CD8-positive, alpha-beta memory T cell (primary cell): ENCODE measurements around the gene RASGRP2. TPM values are rescaled to one million over a fixed set of nuclear protein-coding genes. Genes with fewer than 3 reads are reported as not detected.

Experiments
- CTCF ChIA-PET: fragments of 350-600 bp; sonication (Branson Sonifier 250); formaldehyde crosslinking; loops from one replicate; lab custom pipeline; 2021; ENCODE audit warnings: antibody characterized with exemption; lab: Charles Lee
- POLR2A ChIA-PET: fragments of 350-600 bp; sonication (Branson Sonifier 250); formaldehyde crosslinking; loops from one replicate; lab custom pipeline; 2021; ENCODE audit warnings: antibody characterized with exemption; lab: Charles Lee
- DNase-seq, 5 donors: peaks; one replicate each; pipeline versions ENCODE4 v3.0.0 to v3.0.0-alpha.2; 2020 to 2022; ENCODE audit warnings: mixed read lengths in 1 of 5
- H3K27ac ChIP-seq: one replicate; pipeline ENCODE4 v1.7.0; 2013; ENCODE audit warnings: low read depth, mild to moderate bottlenecking, low read length, moderate library complexity
- H3K27me3 ChIP-seq: 2 replicates; pipeline ENCODE4 v1.7.0; 2013; ENCODE audit warnings: low read length, mild to moderate bottlenecking; ENCODE audit not compliant: insufficient read depth, poor library complexity, severe bottlenecking
- H3K36me3 ChIP-seq: 2 replicates; pipeline ENCODE4 v1.7.0; 2013; ENCODE audit warnings: mild to moderate bottlenecking, low read length, moderate library complexity; ENCODE audit not compliant: insufficient read depth
- H3K4me1 ChIP-seq: 2 replicates; pipeline ENCODE4 v1.7.0; 2013; ENCODE audit warnings: mild to moderate bottlenecking, low read length, moderate library complexity; ENCODE audit not compliant: insufficient read depth
- H3K4me3 ChIP-seq: 2 replicates; pipeline ENCODE4 v1.7.0; 2013; ENCODE audit warnings: mild to moderate bottlenecking, low read length
- H3K9me3 ChIP-seq: 2 replicates; pipeline ENCODE4 v1.7.0; 2013; ENCODE audit warnings: mild to moderate bottlenecking, low read length
- H3K27ac Mint-ChIP-seq, 8 donors: one replicate each; pipeline ENCODE4 v1.8.0; 2020 to 2021; ENCODE audit warnings: mixed read lengths in 8 of 8, mild to moderate bottlenecking in 6 of 8, inconsistent platforms in 3 of 8, moderate library complexity in 3 of 8
- H3K27me3 Mint-ChIP-seq, 2 donors: one replicate each; pipeline ENCODE4 v1.8.0; 2020 to 2021; ENCODE audit warnings: mixed read lengths in 2 of 2, mild to moderate bottlenecking in 1 of 2, moderate library complexity in 1 of 2
- H3K36me3 Mint-ChIP-seq, 3 donors: one replicate each; pipeline ENCODE4 v1.8.0; 2020 to 2021; ENCODE audit warnings: mixed read lengths in 3 of 3, inconsistent platforms in 1 of 3, mild to moderate bottlenecking in 1 of 3
- H3K4me1 Mint-ChIP-seq, 3 donors: one replicate each; pipeline ENCODE4 v1.8.0; 2020 to 2021; ENCODE audit warnings: mixed read lengths in 3 of 3, inconsistent platforms in 1 of 3, mild to moderate bottlenecking in 1 of 3
- H3K4me3 Mint-ChIP-seq, 7 donors: one replicate each; pipeline ENCODE4 v1.8.0; 2020 to 2021; ENCODE audit warnings: mixed read lengths in 7 of 7, mild to moderate bottlenecking in 6 of 7, moderate library complexity in 4 of 7, inconsistent platforms in 2 of 7
- H3K9me3 Mint-ChIP-seq, 5 donors: one replicate each; pipeline ENCODE4 v1.8.0; 2020 to 2022; ENCODE audit warnings: mixed read lengths in 5 of 5, mild to moderate bottlenecking in 3 of 5, moderate library complexity in 2 of 5, inconsistent platforms in 1 of 5
- polyA plus RNA-seq: library from polyadenylated mRNA; unstranded; fragments of 300-500 nt; fragmentation: Illumina TruSeq; gene quantifications from one replicate; pipeline ENCODE4 v1.2.3, GENCODE V29; 2021
- total RNA-seq, 2 experiments: library from RNA; stranded (reverse); gene quantifications; one replicate each; pipeline ENCODE4 v1.2.3, GENCODE V29; 2021

The RASGRP2 gene
- total and polyA plus RNA-seq, 3 experiments from 2014 or later: 30.2 to 145 (median 33.5) TPM

GRCh38 chr11:64768300-64768694, 24.4 kb upstream of the RASGRP2 start:
- H3K4me1 ChIP-seq: peaks cover 91% of the 10 kb centered on the region
- H3K9me3 Mint-ChIP-seq: no peaks in the 10 kb centered on the region
- POLR2A ChIA-PET: interaction anchor here (3.4 to 15.8 kb wide), 2 partner anchors 9 to 24 kb away, joined by 37 to 220 read pairs; partner anchors contain the start of genes RASGRP2 and SF1
- H3K9me3 ChIP-seq: no peaks in the 10 kb centered on the region
- DNase-seq: no peak
- H3K27ac Mint-ChIP-seq: peak overlapping the region; percentile 24 to 95 (median 84)
- peaks cover 78% of the 10 kb centered on the region for H3K36me3 ChIP-seq
- peaks cover 80 to 94% (median 89%) of the 10 kb centered on the region in 3 donors for H3K4me1 Mint-ChIP-seq
- no peak overlapping the region for H3K27ac ChIP-seq
- H3K4me3 Mint-ChIP-seq: peak overlapping the region in 4 of 7 donors; percentile 10 to 77 (median 42)
- H3K27me3 ChIP-seq: no peaks in the 10 kb centered on the region
- H3K36me3 Mint-ChIP-seq: peaks cover 32 to 92% (median 51%) of the 10 kb centered on the region in 3 donors
- no peak overlapping the region for H3K4me3 ChIP-seq
- CTCF ChIA-PET: interaction anchor here (0.7 to 26.7 kb wide), 9 partner anchors 8 to 96 kb away, joined by 3 to 441 read pairs (median 4); partner anchors contain the start of genes MAP4K2, RASGRP2 and SF1
- peaks cover 0 to 6% of the 10 kb centered on the region in 2 donors for H3K27me3 Mint-ChIP-seq

- POLR2A ChIA-PET: interaction anchor here (3.4 to 15.8 kb wide), 2 partner anchors 10 to 24 kb away, joined by 37 to 220 read pairs; partner anchors contain the start of genes RASGRP2 and SF1
- Mint-ChIP-seq H3K4me1 (peaks cover 80 to 94% (median 89%) of the 10 kb centered on the region in 3 donors), H3K9me3 (no peaks in the 10 kb centered on the region), H3K27me3 (peaks cover 0 to 6% of the 10 kb centered on the region in 2 donors), H3K27ac (peak overlapping the region; percentile 84 to 95 (median 89)), H3K36me3 (peaks cover 26 to 92% (median 49%) of the 10 kb centered on the region in 3 donors), H3K4me3 (peak overlapping the region; percentile 33 to 83 (median 64))
- Histone ChIP-seq H3K9me3 (no peaks in the 10 kb centered on the region), H3K27ac (peak overlapping the region; percentile 17), H3K4me3 (no peak overlapping the region), H3K27me3 (no peaks in the 10 kb centered on the region), H3K4me1 (peaks cover 91% of the 10 kb centered on the region), H3K36me3 (peaks cover 71% of the 10 kb centered on the region)
- peak; percentile 72 to 88 (median 79) for DNase-seq
- CTCF ChIA-PET: interaction anchor here (0.7 to 26.7 kb wide), 9 partner anchors 8 to 97 kb away, joined by 3 to 441 read pairs (median 4); partner anchors contain the start of genes MAP4K2, RASGRP2 and SF1
Measured at GRCh38 chr11:64767344-64768299, 23.7 kb upstream of the RASGRP2 start.

GRCh38 chr11:64766881-64767280, 22.9 kb upstream of the RASGRP2 start:
- CTCF ChIA-PET: interaction anchor here (1.3 to 26.7 kb wide), 4 partner anchors 10 to 98 kb away, joined by 3 to 441 read pairs (median 8); partner anchors contain the start of gene RASGRP2
- H3K4me3 Mint-ChIP-seq: peak overlapping the region in 2 of 7 donors; percentile 59 to 77
- peaks cover 26 to 91% (median 48%) of the 10 kb centered on the region in 3 donors for H3K36me3 Mint-ChIP-seq
- peak in 1 of 5 donors; percentile 49 for DNase-seq
- Histone ChIP-seq H3K36me3 (peaks cover 64% of the 10 kb centered on the region), H3K27me3 (no peaks in the 10 kb centered on the region), H3K4me3 (no peak overlapping the region), H3K4me1 (peaks cover 91% of the 10 kb centered on the region), H3K27ac (peak overlapping the region; percentile 17), H3K9me3 (no peaks in the 10 kb centered on the region)
- POLR2A ChIA-PET: interaction anchor here (1.2 to 15.8 kb wide), 3 partner anchors 11 to 23 kb away, joined by 3 to 220 read pairs (median 37); partner anchors contain the start of genes RASGRP2 and SF1
- H3K27me3 Mint-ChIP-seq: peaks cover 0 to 6% of the 10 kb centered on the region in 2 donors
- peak overlapping the region in 7 of 8 donors; percentile 17 to 95 (median 89) for H3K27ac Mint-ChIP-seq
- H3K9me3 Mint-ChIP-seq: no peaks in the 10 kb centered on the region
- H3K4me1 Mint-ChIP-seq: peaks cover 80 to 94% (median 89%) of the 10 kb centered on the region in 3 donors

- Histone ChIP-seq H3K36me3 (peaks cover 56% of the 10 kb centered on the region), H3K9me3 (no peaks in the 10 kb centered on the region), H3K27me3 (no peaks in the 10 kb centered on the region), H3K27ac (no peak overlapping the region), H3K4me3 (no peak overlapping the region), H3K4me1 (peaks cover 92% of the 10 kb centered on the region)
- ChIA-PET CTCF (interaction anchor here (1.0 to 26.7 kb wide), 4 partner anchors 8 to 344 kb away, joined by 3 to 441 read pairs (median 11); partner anchors contain the start of gene RASGRP2), POLR2A (interaction anchor here (0.6 to 15.8 kb wide), 6 partner anchors 10 to 86 kb away, joined by 3 to 220 read pairs (median 4); partner anchors contain the start of genes RASGRP2 and SF1)
- peaks cover 79 to 92% (median 89%) of the 10 kb centered on the region in 3 donors for H3K4me1 Mint-ChIP-seq
- H3K27ac Mint-ChIP-seq: peak overlapping the region in 7 of 8 donors; percentile 38 to 94 (median 82)
- H3K9me3 Mint-ChIP-seq: no peaks in the 10 kb centered on the region
- peak in 2 of 5 donors; percentile 47 to 54 for DNase-seq
- peaks cover 26 to 87% (median 44%) of the 10 kb centered on the region in 3 donors for H3K36me3 Mint-ChIP-seq
- H3K27me3 Mint-ChIP-seq: peaks cover 0 to 6% of the 10 kb centered on the region in 2 donors
- H3K4me3 Mint-ChIP-seq: peak overlapping the region in 5 of 7 donors; percentile 27 to 79 (median 74)
Measured at GRCh38 chr11:64765851-64766665, 22.1 kb upstream of the RASGRP2 start.

GRCh38 chr11:64765291-64765850, 21.4 kb upstream of the RASGRP2 start:
- H3K36me3 ChIP-seq: peaks cover 49% of the 10 kb centered on the region
- H3K27ac ChIP-seq: no peak overlapping the region
- Mint-ChIP-seq H3K36me3 (peaks cover 23 to 83% (median 41%) of the 10 kb centered on the region in 3 donors), H3K27ac (peak overlapping the region; percentile 71 to 94 (median 84)), H3K9me3 (no peaks in the 10 kb centered on the region), H3K27me3 (peaks cover 0 to 6% of the 10 kb centered on the region in 2 donors), H3K4me1 (peaks cover 82 to 92% (median 89%) of the 10 kb centered on the region in 3 donors), H3K4me3 (peak overlapping the region; percentile 74 to 84 (median 79))
- ChIA-PET POLR2A (interaction anchor here (0.8 to 15.8 kb wide), 4 partner anchors 12 to 75 kb away, joined by 3 to 220 read pairs (median 24); partner anchors contain the start of genes RASGRP2 and SF1), CTCF (interaction anchor here (1.0 to 26.7 kb wide), 4 partner anchors 9 to 345 kb away, joined by 3 to 441 read pairs (median 8); partner anchors contain the start of gene RASGRP2)
- H3K4me3 ChIP-seq: peak overlapping the region; percentile 47
- H3K4me1 ChIP-seq: peaks cover 92% of the 10 kb centered on the region
- peak in 2 of 5 donors; percentile 39 to 47 for DNase-seq
- H3K27me3 ChIP-seq: no peaks in the 10 kb centered on the region
- H3K9me3 ChIP-seq: no peaks in the 10 kb centered on the region

- Mint-ChIP-seq H3K4me3 (peak overlapping the region; percentile 74 to 84 (median 79)), H3K36me3 (peaks cover 21 to 77% (median 39%) of the 10 kb centered on the region in 3 donors), H3K4me1 (peaks cover 87 to 95% (median 91%) of the 10 kb centered on the region in 3 donors), H3K27ac (peak overlapping the region; percentile 77 to 97 (median 90)), H3K9me3 (no peaks in the 10 kb centered on the region), H3K27me3 (peaks cover 0 to 6% of the 10 kb centered on the region in 2 donors)
- DNase-seq: peak in 1 of 5 donors; percentile 41
- CTCF ChIA-PET: interaction anchor here (1.4 to 26.7 kb wide), 4 partner anchors 10 to 17 kb away, joined by 3 to 441 read pairs (median 8); partner anchors contain the start of genes RASGRP2 and SF1
- POLR2A ChIA-PET: interaction anchor here (0.6 to 15.8 kb wide), 6 partner anchors 10 to 480 kb away, joined by 3 to 220 read pairs (median 11); partner anchors contain the start of genes RASGRP2 and SF1
- peaks cover 43% of the 10 kb centered on the region for H3K36me3 ChIP-seq
- no peaks in the 10 kb centered on the region for H3K27me3 ChIP-seq
- H3K4me3 ChIP-seq: peak overlapping the region; percentile 47
- H3K9me3 ChIP-seq: no peaks in the 10 kb centered on the region
- H3K27ac ChIP-seq: no peak overlapping the region
- peaks cover 92% of the 10 kb centered on the region for H3K4me1 ChIP-seq
Measured at GRCh38 chr11:64764753-64765152, 20.8 kb upstream of the RASGRP2 start.
